Transverse colon (tissue), 4 donors: ENCODE measurements around the gene GPR153. TPM values are rescaled to one million over a fixed set of nuclear protein-coding genes. Genes with fewer than 3 reads are reported as not detected.

Experiments
- DNase-seq: peaks from one replicate; pipeline ENCODE4 v3.0.0-alpha.2; 2019
- H3K27ac ChIP-seq, 4 donors: fragments of 200-600 bp; sonication (generic); 2 replicates each; pipeline ENCODE4 v1.5.1; 2016 to 2018; ENCODE audit warnings: inconsistent platforms in 4 of 4
- H3K27me3 ChIP-seq: fragments of 200-600 bp; sonication (generic); 2 replicates; pipeline ENCODE4 v1.5.1; 2017; ENCODE audit warnings: inconsistent platforms
- H3K36me3 ChIP-seq, 4 donors: fragments of 200-600 bp; sonication (generic); 2 replicates each; pipeline ENCODE4 v1.5.1; 2017 to 2019; ENCODE audit warnings: inconsistent platforms in 4 of 4
- H3K4me1 ChIP-seq, 4 donors: fragments of 200-600 bp; sonication (generic); 2 replicates each; pipeline ENCODE4 v1.5.1; 2017 to 2020; ENCODE audit warnings: inconsistent platforms in 4 of 4
- H3K4me3 ChIP-seq, 4 donors: fragments of 200-600 bp; sonication (generic); 1 replicate in 1 of 4; 2 replicates in 3 of 4; pipeline versions ENCODE4 v1.5.1 to v1.6.1; 2017 to 2019; ENCODE audit warnings: inconsistent platforms in 4 of 4
- H3K9me3 ChIP-seq, 2 donors: fragments of 200-600 bp; sonication (generic); 2 replicates each; pipeline ENCODE4 v1.5.1; 2017 to 2019; ENCODE audit warnings: inconsistent platforms in 2 of 2
- CTCF ChIP-seq, 5 experiments: fragments of 200-600 bp in 3 of 5; fragments of 450-650 bp in 2 of 5; sonication (generic) in 3 of 5; IDR thresholded peaks; 1 replicate in 2 of 5; 2 replicates in 3 of 5; pipeline ENCODE4 v1.5.1; 2016 to 2017; ENCODE audit warnings: antibody characterized with exemption in 5 of 5, inconsistent platforms in 3 of 5, mild to moderate bottlenecking in 2 of 5, moderate library complexity in 1 of 5
- EP300 ChIP-seq: sonication (generic); formaldehyde crosslinking; IDR thresholded peaks from one replicate; pipeline ENCODE4 v1.6.1; 2017; ENCODE audit warnings: antibody characterized with exemption, low read depth
- POLR2A ChIP-seq: fragments of 450-650 bp; IDR thresholded peaks from one replicate; pipeline ENCODE4 v1.6.1; 2016; ENCODE audit warnings: antibody characterized with exemption, mild to moderate bottlenecking, moderate library complexity
- POLR2AphosphoS5 ChIP-seq, 3 donors: sonication (generic); formaldehyde crosslinking; IDR thresholded peaks; one replicate each; pipeline ENCODE4 v1.6.1; 2016; ENCODE audit warnings: antibody characterized with exemption in 3 of 3
- WGBS, 2 donors: methylation state at CpG; one replicate each; pipeline ENCODE4 v1.1.5; 2018; ENCODE audit warnings: low coverage in 1 of 2; 5-methylcytosine and 5-hydroxymethylcytosine counted together
- in situ Hi-C, 4 donors: fragments of 200-750 bp; cut with MboI; loops; one replicate each; pipeline versions ENCODE4 v1.15.0 to v1.15.1; 2017; ENCODE audit warnings: low sequenced_read_pairs in 3 of 4, low pct_ligation_motif_present in 1 of 4, low pct_unique_long_range_greater_than_20kb in 1 of 4
- intact Hi-C: fragments of 100-400 bp; cut with DNase I; formaldehyde crosslinking; loops from one replicate; pipeline ENCODE4 v1.15.1; 2023; ENCODE audit warnings: low total_unique reads
- total RNA-seq, 4 donors: library from RNA; depleted of rRNA; stranded (reverse); fragments of >200 nt; gene quantifications; one replicate each; pipeline ENCODE4 v1.1.0, GENCODE V29; 2016

GPR153 gene
- total RNA-seq, 4 donors from 2014 or later = 15.6 to 38.2 (median 27.8) TPM

DNA sequence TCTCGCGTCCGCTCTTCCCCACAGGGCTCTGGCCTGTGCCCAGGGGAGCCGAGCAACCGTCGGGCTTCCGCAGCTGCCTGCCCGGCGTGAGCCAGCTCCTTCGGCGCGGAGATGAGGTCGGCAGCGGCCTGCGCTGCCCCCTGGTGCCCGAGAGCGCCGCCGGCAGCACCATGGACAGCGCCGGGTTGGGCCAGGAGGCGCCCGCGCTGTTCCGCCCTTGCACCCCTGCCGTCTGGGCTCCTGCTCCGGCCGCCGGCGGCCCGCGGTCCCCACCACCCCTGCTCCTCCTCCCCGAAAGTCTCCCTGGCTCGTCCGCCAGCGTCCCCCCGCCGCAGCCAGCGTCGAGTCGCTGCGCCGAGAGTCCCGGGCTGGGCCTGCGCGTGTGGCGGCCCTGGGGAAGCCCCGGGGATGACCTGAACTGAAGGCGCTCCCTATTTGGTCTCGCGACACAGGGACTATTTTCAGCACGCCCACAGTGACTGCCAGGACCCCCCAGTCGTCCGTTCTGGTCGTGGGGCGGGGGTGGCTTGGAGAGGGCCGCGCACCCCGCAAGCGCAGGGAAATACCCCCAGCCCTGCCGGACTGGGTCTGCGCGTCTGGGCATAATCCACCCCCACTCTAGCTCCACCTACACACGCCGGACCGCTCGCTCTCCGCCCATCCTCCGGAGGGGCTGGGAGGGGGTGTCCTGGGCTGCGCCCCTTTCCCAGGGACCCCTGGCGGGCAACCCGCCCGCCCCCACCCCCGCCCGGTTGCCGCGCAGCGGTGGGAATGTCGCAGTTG is 15.6 kb downstream of the GPR153 start:
- Histone ChIP-seq H3K27me3 (peaks cover 96% of the 10 kb centered on the region), H3K4me1 (peaks cover 19 to 44% (median 41%) of the 10 kb centered on the region in 4 donors), H3K27ac (no peak overlapping the region), H3K4me3 (peak overlapping the region in 1 of 4 donors; percentile 28), H3K36me3 (no peaks in the 10 kb centered on the region), H3K9me3 (no peaks in the 10 kb centered on the region)
- intact Hi-C loops (loop anchor here (5.0 kb wide), 2 partner anchors 97 to 162 kb away; no protein-coding TSS in a partner anchor), in situ Hi-C loops (loop anchor here in 3 of 4 donors (5.0 to 25.0 kb wide), 3 partner anchors 97 to 167 kb away; partner anchors contain the start of genes ESPN (in 1 of the 3) and HES2 (in 1 of the 3))
- TF ChIP-seq CTCF (IDR thresholded peaks at IDR 0.05) (peak; percentile 61 to 92 (median 84)), POLR2AphosphoS5 (IDR thresholded peaks at IDR 0.05) (no peak), EP300 (no peak)
- WGBS, 2 donors = 1% methylated on average over 36 of the region's 79 CpGs; no CpG with 5 or more reads in 1 of the 2 donors
- peak; percentile 78 for DNase-seq

GRCh38 chr1:6244401-6245049 is 16.4 kb downstream of the GPR153 start:
- no peak for DNase-seq
- in situ Hi-C loops (loop anchor here in 3 of 4 donors (5.0 to 25.0 kb wide), 3 partner anchors 98 to 168 kb away; partner anchors contain the start of genes ESPN (in 1 of the 3) and HES2 (in 1 of the 3)), intact Hi-C loops (loop anchor here (5.0 kb wide), 2 partner anchors 98 to 163 kb away; no protein-coding TSS in a partner anchor)
- no peaks in the 10 kb centered on the region for H3K36me3 ChIP-seq
- peaks cover 97% of the 10 kb centered on the region for H3K27me3 ChIP-seq
- H3K4me3 ChIP-seq = no peak overlapping the region
- TF ChIP-seq POLR2A (no peak), POLR2AphosphoS5 (IDR thresholded peaks at IDR 0.05) (no peak), CTCF (IDR thresholded peaks at IDR 0.05) (no peak), EP300 (no peak)
- H3K4me1 ChIP-seq = peaks cover 19 to 38% (median 36%) of the 10 kb centered on the region in 4 donors
- H3K9me3 ChIP-seq = no peaks in the 10 kb centered on the region
- H3K27ac ChIP-seq = no peak overlapping the region
- WGBS, 2 donors = 6% methylated on average over 24 of the region's 24 CpGs; no CpG with 5 or more reads in 1 of the 2 donors

DNA sequence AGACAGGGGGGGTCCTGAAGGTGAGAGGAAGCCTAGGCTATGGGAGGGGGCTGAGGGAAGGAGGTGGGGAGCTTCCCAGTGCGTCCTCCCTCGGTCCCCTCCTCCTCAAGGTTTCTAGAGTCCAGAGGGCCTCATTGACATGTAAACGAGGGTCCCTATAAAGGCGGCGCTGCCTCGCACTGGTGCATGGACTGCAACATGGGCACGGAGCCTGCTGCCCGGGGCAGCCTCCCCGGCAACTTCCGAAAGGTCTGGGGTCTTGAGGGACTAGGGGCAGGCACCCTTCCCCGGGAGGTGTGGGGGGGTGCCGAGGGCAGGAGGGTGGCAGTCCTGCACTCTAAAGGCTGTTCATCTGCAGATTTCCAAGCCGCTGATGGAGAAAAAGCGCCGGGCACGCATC is 16.9 kb downstream of the GPR153 start, which contains the start of gene HES3:
Gene HES3, plus strand, starts transcription at position 187 of the 400 bp plus-strand sequence. Its CDS starts 187 bp downstream, at position 374.
- DNase-seq = no peak
- 16% methylated on average over 10 of the region's 16 CpGs; no CpG with 5 or more reads in 1 of the 2 donors for WGBS, 2 donors
- Histone ChIP-seq H3K36me3 (no peaks in the 10 kb centered on the region), H3K4me3 (no peak within 1 kb of the TSS), H3K27me3 (peaks cover 98% of the 10 kb centered on the region), H3K4me1 (peaks cover 17 to 35% (median 33%) of the 10 kb centered on the region in 4 donors), H3K9me3 (no peaks in the 10 kb centered on the region), H3K27ac (no peak within 1 kb of the TSS)
- no peak for TF ChIP-seq POLR2AphosphoS5 (IDR thresholded peaks at IDR 0.05)
- no peak for TF ChIP-seq POLR2A
- TF ChIP-seq EP300 = no peak
- no peak for TF ChIP-seq CTCF (IDR thresholded peaks at IDR 0.05)
- intact Hi-C loops = no loop called here
- in situ Hi-C loops = loop anchor here in 2 of 4 donors (10.0 to 25.0 kb wide), 2 partner anchors 101 to 168 kb away; partner anchors contain the start of genes ESPN (in 1 of the 2) and HES2 (in 1 of the 2)
